WTC11 (cell line): ENCODE data around the gene CRYBA4. TPM values are rescaled to one million over a fixed set of nuclear protein-coding genes. Genes with fewer than 3 reads are reported as not detected.

Experiments used
- ATAC-seq: fragments of 200-7000 bp; cut with Tn5 transposase; 2 replicates; pipeline ENCODE4 v1.10.0; 2021; ENCODE audit warnings: mild to moderate bottlenecking, moderate library complexity
- CTCF ChIA-PET: fragments of 300-600 bp; sonication (Branson Sonifier 250); formaldehyde crosslinking; loops from one replicate; lab custom pipeline; 2021; ENCODE audit warnings: antibody characterized with exemption; lab: Charles Lee
- POLR2A ChIA-PET: fragments of 350-600 bp; sonication (Branson Sonifier 250); formaldehyde crosslinking; loops from one replicate; lab custom pipeline; 2021; ENCODE audit warnings: antibody characterized with exemption; lab: Charles Lee
- DNase-seq: peaks from one replicate; pipeline ENCODE4 v3.0.0; 2021; ENCODE audit warnings: low spot score
- H3K27ac Mint-ChIP-seq: 2 replicates; pipeline ENCODE4 v1.8.0; 2021; ENCODE audit warnings: mixed read lengths
- H3K27me3 Mint-ChIP-seq: 2 replicates; pipeline ENCODE4 v1.8.0; 2021; ENCODE audit warnings: low read depth, mild to moderate bottlenecking, moderate library complexity, mixed read lengths
- H3K36me3 Mint-ChIP-seq: 2 replicates; pipeline ENCODE4 v1.8.0; 2021; ENCODE audit warnings: mixed read lengths
- H3K4me1 Mint-ChIP-seq: 2 replicates; pipeline ENCODE4 v1.8.0; 2022; ENCODE audit warnings: mixed read lengths
- H3K4me3 Mint-ChIP-seq: 2 replicates; pipeline ENCODE4 v1.8.0; 2021; ENCODE audit warnings: mild to moderate bottlenecking, moderate library complexity, mixed read lengths
- H3K9me3 Mint-ChIP-seq: 2 replicates; pipeline ENCODE4 v1.8.0; 2021; ENCODE audit warnings: mixed read lengths
- ATF2 ChIP-seq: sonication (generic); formaldehyde crosslinking; IDR thresholded peaks from 2 replicates; pipeline ENCODE4 v1.8.1; 2022; ENCODE audit warnings: low read depth, missing genetic modification reagents, borderline replicate concordance
- ATF6 ChIP-seq: sonication (generic); formaldehyde crosslinking; IDR thresholded peaks from 2 replicates; pipeline ENCODE4 v1.8.1; 2023; ENCODE audit warnings: mild to moderate bottlenecking, missing genetic modification reagents
- E2F5 ChIP-seq: sonication (generic); formaldehyde crosslinking; IDR thresholded peaks from 2 replicates; pipeline ENCODE4 v1.8.1; 2022; ENCODE audit warnings: mild to moderate bottlenecking, moderate library complexity, missing genetic modification reagents
- ELF4 ChIP-seq: sonication (generic); formaldehyde crosslinking; IDR thresholded peaks from 2 replicates; pipeline ENCODE4 v1.8.1; 2022; ENCODE audit warnings: low read depth, mild to moderate bottlenecking, moderate library complexity, missing genetic modification reagents
- ETV6 ChIP-seq: sonication (generic); formaldehyde crosslinking; IDR thresholded peaks from 2 replicates; pipeline ENCODE4 v1.8.1; 2022; ENCODE audit warnings: mild to moderate bottlenecking, missing genetic modification reagents
- FOXK1 ChIP-seq: sonication (generic); formaldehyde crosslinking; IDR thresholded peaks from 2 replicates; pipeline ENCODE4 v1.8.0; 2022; ENCODE audit warnings: mild to moderate bottlenecking, moderate library complexity, missing genetic modification reagents
- FOXP1 ChIP-seq: sonication (generic); formaldehyde crosslinking; IDR thresholded peaks from 2 replicates; pipeline ENCODE4 v1.8.0; 2022; ENCODE audit warnings: missing genetic modification reagents, mild to moderate bottlenecking, moderate library complexity, borderline replicate concordance
- FOXP4 ChIP-seq: sonication (generic); formaldehyde crosslinking; IDR thresholded peaks from 2 replicates; pipeline ENCODE4 v1.8.0; 2022; ENCODE audit warnings: mild to moderate bottlenecking, missing genetic modification reagents
- GTF2I ChIP-seq: fragments of 250-450 bp; sonication (Bioruptor Pico); conservative IDR thresholded peaks from 2 replicates; pipeline ENCODE4 v1.4.0; 2021; ENCODE audit warnings: mild to moderate bottlenecking
- IRF1 ChIP-seq: sonication (generic); formaldehyde crosslinking; IDR thresholded peaks from 2 replicates; pipeline ENCODE4 v1.8.0; 2023; ENCODE audit warnings: missing genetic modification reagents
- JUN ChIP-seq: sonication (generic); formaldehyde crosslinking; IDR thresholded peaks from 2 replicates; pipeline ENCODE4 v1.8.0; 2023; ENCODE audit warnings: mild to moderate bottlenecking, missing genetic modification reagents
- KAT7 ChIP-seq: sonication (generic); formaldehyde crosslinking; IDR thresholded peaks from 2 replicates; pipeline ENCODE4 v1.8.1; 2023; ENCODE audit warnings: missing genetic modification reagents, mild to moderate bottlenecking, borderline replicate concordance
- PRDM15 ChIP-seq: sonication (generic); formaldehyde crosslinking; IDR thresholded peaks from 2 replicates; pipeline ENCODE4 v1.8.0; 2022; ENCODE audit warnings: missing genetic modification reagents
- RORB ChIP-seq: fragments of 250-450 bp; sonication (Bioruptor Pico); IDR thresholded peaks from 2 replicates; pipeline ENCODE4 v1.9.0; 2021; ENCODE audit warnings: mild to moderate bottlenecking
- SMAD4 ChIP-seq: sonication (generic); formaldehyde crosslinking; IDR thresholded peaks from 2 replicates; pipeline ENCODE4 v1.8.0; 2022; ENCODE audit warnings: mild to moderate bottlenecking, missing genetic modification reagents
- SOX15 ChIP-seq: fragments of 250-450 bp; sonication (Bioruptor Pico); IDR thresholded peaks from 2 replicates; pipeline ENCODE4 v1.9.0; 2021; ENCODE audit warnings: mild to moderate bottlenecking
- TEAD4 ChIP-seq: sonication (generic); formaldehyde crosslinking; IDR thresholded peaks from 2 replicates; pipeline ENCODE4 v1.8.0; 2022; ENCODE audit warnings: mild to moderate bottlenecking, missing genetic modification reagents
- ZBTB21 ChIP-seq: sonication (generic); formaldehyde crosslinking; IDR thresholded peaks from 2 replicates; pipeline ENCODE4 v1.8.1; 2023; ENCODE audit warnings: mild to moderate bottlenecking, missing genetic modification reagents, borderline replicate concordance
- ZNF138 ChIP-seq: sonication (generic); formaldehyde crosslinking; conservative IDR thresholded peaks from 2 replicates; pipeline ENCODE4 v1.8.1; 2022; ENCODE audit warnings: mild to moderate bottlenecking, moderate library complexity, missing genetic modification reagents
- ZNF263 ChIP-seq: sonication (generic); formaldehyde crosslinking; IDR thresholded peaks from 2 replicates; pipeline ENCODE4 v1.8.1; 2022; ENCODE audit warnings: low read depth, mild to moderate bottlenecking, moderate library complexity, missing genetic modification reagents
- ZNF416 ChIP-seq: fragments of 250-450 bp; sonication (Bioruptor Pico); IDR thresholded peaks from 2 replicates; pipeline ENCODE4 v1.9.0; 2021; ENCODE audit warnings: mild to moderate bottlenecking, inconsistent platforms
- total RNA-seq: library from RNA; stranded (reverse); gene quantifications from 3 replicates; pipeline ENCODE4 v1.2.3, GENCODE V29; 2021

The CRYBA4 gene
- total RNA-seq, 1 experiment from 2014 or later = 0.81 TPM

- TF ChIP-seq PRDM15 (no peak), ELF4 (CRISPR knock-in tag) (no peak), TEAD4 (no peak), ZNF263 (CRISPR knock-in tag) (0 out of 2 replicates have a peak, but pooled peaks have one; percentile 47), IRF1 (no peak), ZNF416 (CRISPR knock-in tag) (no peak), SOX15 (no peak), FOXP1 (no peak), ATF6 (no peak), SMAD4 (CRISPR knock-in tag) (no peak), ATF2 (CRISPR knock-in tag) (no peak), RORB (CRISPR knock-in tag) (no peak)
Observed at GRCh38 chr22:26656891-26657851, 35.4 kb downstream of the CRYBA4 start, which contains the start of gene MIAT (continued).

GRCh38 chr22:26658161-26658560 lies 36.4 kb downstream of the CRYBA4 start:
- peak overlapping the region; percentile 93 for H3K4me3 Mint-ChIP-seq
- peaks cover 9% of the 10 kb centered on the region for H3K36me3 Mint-ChIP-seq
- peak overlapping the region; percentile 89 for H3K27ac Mint-ChIP-seq

GRCh38 chr22:26658671-26659478 lies 37.1 kb downstream of the CRYBA4 start:
- DNase-seq = peak; percentile 86
- TF ChIP-seq ETV6 (CRISPR knock-in tag) (0 out of 2 replicates have a peak, but pooled peaks have one; percentile 27), FOXK1 (CRISPR knock-in tag) (peak; percentile 93), JUN (CRISPR knock-in tag) (no peak), E2F5 (CRISPR knock-in tag) (peak; percentile 56; the same call in 1 of the 2 replicates), FOXP4 (0 out of 2 replicates have a peak, but pooled peaks have one; percentile 40), ZNF138 (CRISPR knock-in tag) (no peak), KAT7 (CRISPR knock-in tag) (0 out of 2 replicates have a peak, but pooled peaks have one; percentile 28)

More at GRCh38 chr22:26658161-26658560, 36.4 kb downstream of the CRYBA4 start:
- no peak for DNase-seq
- TF ChIP-seq GTF2I (CRISPR knock-in tag) (peak; percentile 88), ZBTB21 (CRISPR knock-in tag) (no peak)
- Mint-ChIP-seq H3K27me3 (peaks cover 19% of the 10 kb centered on the region), H3K9me3 (no peaks in the 10 kb centered on the region), H3K4me1 (peaks cover 29% of the 10 kb centered on the region)
- ATAC-seq = peak; percentile 12
- ChIA-PET CTCF (interaction anchor here (1.2 to 2.0 kb wide), 3 partner anchors 15 to 298 kb away, joined by 3 to 7 read pairs (median 5); no protein-coding TSS in a partner anchor), POLR2A (no interaction called here)

More at GRCh38 chr22:26658671-26659478, 37.1 kb downstream of the CRYBA4 start:
- ChIA-PET CTCF (interaction anchor here (2.0 kb wide), 1 partner anchor 156 kb away, joined by 7 read pairs; no protein-coding TSS in a partner anchor), POLR2A (no interaction called here)
- Mint-ChIP-seq H3K4me1 (peaks cover 29% of the 10 kb centered on the region), H3K9me3 (no peaks in the 10 kb centered on the region), H3K36me3 (peaks cover 15% of the 10 kb centered on the region), H3K4me3 (peak overlapping the region; percentile 93), H3K27ac (peak overlapping the region; percentile 78), H3K27me3 (peaks cover 16% of the 10 kb centered on the region)
- peak; percentile 84 for ATAC-seq
